Duodenal mucosa (tissue), 2 donors: ENCODE data around the gene MAP3K4.

ENCODE experiments used
- H3K27ac ChIP-seq: one replicate; pipeline ENCODE4 v1.7.0; 2013; ENCODE audit warnings: low read depth, low read length
- H3K27me3 ChIP-seq, 2 donors: one replicate each; pipeline ENCODE4 v1.7.0; 2013; ENCODE audit warnings: low read length in 2 of 2, control low read depth in 1 of 2; ENCODE audit not compliant: insufficient read depth in 2 of 2, control insufficient read depth in 1 of 2
- H3K36me3 ChIP-seq, 2 donors: one replicate each; pipeline ENCODE4 v1.7.0; 2013; ENCODE audit warnings: low read length in 2 of 2, control low read depth in 1 of 2; ENCODE audit not compliant: insufficient read depth in 2 of 2, control insufficient read depth in 1 of 2
- H3K4me1 ChIP-seq, 2 donors: one replicate each; pipeline ENCODE4 v1.7.0; 2013; ENCODE audit warnings: low read length in 2 of 2, control low read depth in 1 of 2; ENCODE audit not compliant: insufficient read depth in 2 of 2, control insufficient read depth in 1 of 2
- H3K4me3 ChIP-seq, 2 donors: one replicate each; pipeline ENCODE4 v1.7.0; 2013; ENCODE audit warnings: low read length in 2 of 2, low read depth in 1 of 2
- H3K9ac ChIP-seq, 2 donors: one replicate each; pipeline ENCODE4 v1.7.0; 2013; ENCODE audit warnings: low read length in 2 of 2, low read depth in 1 of 2
- H3K9me3 ChIP-seq, 2 donors: one replicate each; pipeline ENCODE4 v1.7.0; 2013; ENCODE audit warnings: low read length in 2 of 2, control low read depth in 1 of 2; ENCODE audit not compliant: control insufficient read depth in 1 of 2

The MAP3K4 gene

GRCh38 chr6:161021543-161021942, 30.0 kb downstream of the MAP3K4 start:
- no peaks in the 10 kb centered on the region for H3K9me3 ChIP-seq
- peaks cover 0 to 5% of the 10 kb centered on the region in 2 donors for H3K36me3 ChIP-seq
- H3K4me3 ChIP-seq = no peak overlapping the region
- no peak overlapping the region for H3K27ac ChIP-seq
- no peaks in the 10 kb centered on the region for H3K4me1 ChIP-seq
- H3K27me3 ChIP-seq = no peaks in the 10 kb centered on the region
- H3K9ac ChIP-seq = no peak overlapping the region

GRCh38 chr6:161021998-161022743, 30.6 kb downstream of the MAP3K4 start:
- no peaks in the 10 kb centered on the region for H3K4me1 ChIP-seq
- no peaks in the 10 kb centered on the region for H3K9me3 ChIP-seq
- no peak overlapping the region for H3K4me3 ChIP-seq
- H3K36me3 ChIP-seq = peaks cover 0 to 5% of the 10 kb centered on the region in 2 donors
- no peaks in the 10 kb centered on the region for H3K27me3 ChIP-seq
- no peak overlapping the region for H3K27ac ChIP-seq
- no peak overlapping the region for H3K9ac ChIP-seq

- no peaks in the 10 kb centered on the region for H3K27me3 ChIP-seq
- H3K4me1 ChIP-seq = no peaks in the 10 kb centered on the region
- H3K4me3 ChIP-seq = no peak overlapping the region
- no peak overlapping the region for H3K9ac ChIP-seq
- no peak overlapping the region for H3K27ac ChIP-seq
- H3K36me3 ChIP-seq = peaks cover 0 to 5% of the 10 kb centered on the region in 2 donors
- no peaks in the 10 kb centered on the region for H3K9me3 ChIP-seq
Observed at GRCh38 chr6:161023316-161023715, 31.7 kb downstream of the MAP3K4 start.

GRCh38 chr6:161024364-161024920, 32.9 kb downstream of the MAP3K4 start:
- no peak overlapping the region for H3K27ac ChIP-seq
- H3K27me3 ChIP-seq = no peaks in the 10 kb centered on the region
- H3K4me3 ChIP-seq = no peak overlapping the region
- H3K36me3 ChIP-seq = peaks cover 0 to 5% of the 10 kb centered on the region in 2 donors
- no peak overlapping the region for H3K9ac ChIP-seq
- peaks cover 0 to 6% of the 10 kb centered on the region in 2 donors for H3K4me1 ChIP-seq
- no peaks in the 10 kb centered on the region for H3K9me3 ChIP-seq

GRCh38 chr6:161027385-161027784, 35.8 kb downstream of the MAP3K4 start:
- H3K27ac ChIP-seq = no peak overlapping the region
- H3K36me3 ChIP-seq = peaks cover 0 to 2% of the 10 kb centered on the region in 2 donors
- no peaks in the 10 kb centered on the region for H3K27me3 ChIP-seq
- no peaks in the 10 kb centered on the region for H3K9me3 ChIP-seq
- no peak overlapping the region for H3K9ac ChIP-seq
- H3K4me1 ChIP-seq = peaks cover 0 to 11% of the 10 kb centered on the region in 2 donors
- H3K4me3 ChIP-seq = no peak overlapping the region

GRCh38 chr6:161029195-161029809, 37.7 kb downstream of the MAP3K4 start:
- H3K9ac ChIP-seq = no peak overlapping the region
- H3K4me3 ChIP-seq = no peak overlapping the region
- no peaks in the 10 kb centered on the region for H3K27me3 ChIP-seq
- H3K27ac ChIP-seq = no peak overlapping the region
- H3K9me3 ChIP-seq = no peaks in the 10 kb centered on the region
- peaks cover 0 to 11% of the 10 kb centered on the region in 2 donors for H3K4me1 ChIP-seq
- H3K36me3 ChIP-seq = no peaks in the 10 kb centered on the region

GRCh38 chr6:161031721-161032495, 40.3 kb downstream of the MAP3K4 start:
- H3K9me3 ChIP-seq = no peaks in the 10 kb centered on the region
- no peaks in the 10 kb centered on the region for H3K27me3 ChIP-seq
- H3K27ac ChIP-seq = no peak overlapping the region
- H3K9ac ChIP-seq = no peak overlapping the region
- H3K4me1 ChIP-seq = peaks cover 0 to 11% of the 10 kb centered on the region in 2 donors
- H3K36me3 ChIP-seq = peaks cover 0 to 4% of the 10 kb centered on the region in 2 donors
- no peak overlapping the region for H3K4me3 ChIP-seq

- H3K4me3 ChIP-seq = no peak overlapping the region
- H3K9me3 ChIP-seq = no peaks in the 10 kb centered on the region
- H3K36me3 ChIP-seq = peaks cover 0 to 8% of the 10 kb centered on the region in 2 donors
- H3K9ac ChIP-seq = no peak overlapping the region
- no peaks in the 10 kb centered on the region for H3K27me3 ChIP-seq
- H3K4me1 ChIP-seq = peaks cover 0 to 10% of the 10 kb centered on the region in 2 donors
- H3K27ac ChIP-seq = no peak overlapping the region
Observed at GRCh38 chr6:161033667-161034066, 42.1 kb downstream of the MAP3K4 start.

- Histone ChIP-seq H3K27ac (no peak overlapping the region), H3K9me3 (no peaks in the 10 kb centered on the region), H3K9ac (no peak overlapping the region), H3K4me1 (no peaks in the 10 kb centered on the region), H3K36me3 (peaks cover 0 to 12% of the 10 kb centered on the region in 2 donors), H3K4me3 (no peak overlapping the region), H3K27me3 (no peaks in the 10 kb centered on the region)
Observed at GRCh38 chr6:161035182-161035980, 43.8 kb downstream of the MAP3K4 start.
